HG02759 (cell line): Measurements from ENCODE around the gene CARMIL3.
"Not testable (repeated sequence)": the region's sequence is repeated elsewhere in the genome, so short reads cannot be mapped to it uniquely, and the experiment has no call there.

Experiments used
- ATAC-seq: cut with Tn5 transposase; IDR thresholded peaks from one replicate; pipeline ENCODE4 v1.9.1; 2021; ENCODE audit warnings: mild to moderate bottlenecking, moderate library complexity; ENCODE audit not compliant: unreplicated experiment

The CARMIL3 gene

GRCh38 chr14:24038686-24039085, 13.1 kb upstream of the CARMIL3 start:
- ATAC-seq, result no peak

- ATAC-seq, result no peak
Measured at GRCh38 chr14:24040692-24041091, 11.1 kb upstream of the CARMIL3 start.

DNA sequence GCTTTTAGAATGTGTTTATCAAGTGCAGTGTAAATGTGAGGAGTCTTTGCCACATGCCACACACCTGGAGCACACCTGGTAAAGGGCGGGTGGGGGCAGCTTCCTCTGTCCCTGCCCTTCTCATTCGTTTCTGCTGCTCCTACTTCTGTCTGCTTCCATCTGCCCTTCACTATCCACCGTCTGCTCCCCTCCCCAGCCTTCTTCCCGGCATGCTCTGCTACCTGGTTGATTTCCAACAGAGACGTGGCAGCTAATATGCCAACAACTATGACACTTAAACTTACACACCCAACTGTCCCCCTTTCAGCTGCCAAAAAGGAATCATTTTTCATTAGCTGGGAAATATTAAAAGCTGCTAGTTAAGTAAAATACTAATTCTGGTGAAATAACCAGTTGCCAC, 9.1 kb upstream of the CARMIL3 start:
- ATAC-seq, result no peak

DNA sequence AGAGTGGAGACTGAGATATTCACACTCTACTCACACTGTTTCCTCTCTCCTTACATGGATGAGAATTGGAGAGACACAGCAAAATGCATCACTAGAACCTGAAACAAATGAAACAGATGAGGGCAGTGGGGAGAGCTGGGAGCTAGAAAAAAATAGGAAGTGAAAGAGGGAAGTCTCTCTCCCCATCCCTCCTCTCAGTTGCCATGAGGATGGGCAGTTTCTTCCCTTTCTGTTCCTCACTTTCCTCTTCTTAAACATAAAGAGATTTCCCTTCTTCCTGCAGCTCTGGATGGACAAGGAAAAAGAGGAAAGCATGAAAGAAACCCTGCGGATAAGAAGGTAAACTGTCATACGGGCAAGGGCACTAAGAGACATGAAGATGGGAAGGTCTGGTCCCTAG, 2.8 kb upstream of the CARMIL3 start:
- ATAC-seq, result not testable (repeated sequence)

DNA sequence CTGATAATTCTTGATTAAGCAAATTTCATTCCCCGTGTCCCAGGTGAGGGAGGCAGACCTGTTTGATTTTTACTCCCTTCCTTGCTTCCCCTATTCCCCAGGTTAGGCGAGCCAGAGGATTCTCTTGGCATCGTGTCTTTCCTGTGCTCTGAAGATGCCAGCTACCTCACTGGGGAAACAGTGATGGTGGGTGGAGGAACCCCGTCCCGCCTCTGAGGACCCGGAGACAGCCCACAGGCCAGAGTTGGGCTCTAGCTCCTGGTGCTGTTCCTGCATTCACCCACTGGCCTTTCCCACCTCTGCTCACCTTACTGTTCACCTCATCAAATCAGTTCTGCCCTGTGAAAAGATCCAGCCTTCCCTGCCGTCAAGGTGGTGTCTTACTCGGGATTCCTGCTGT, 1.1 kb upstream of the CARMIL3 start:
- ATAC-seq, result not testable (repeated sequence)

- ATAC-seq, result peak; percentile 28
Measured at GRCh38 chr14:24051176-24051788, 527 bp upstream of the CARMIL3 start.

GRCh38 chr14:24052656-24053547, 1.1 kb downstream of the CARMIL3 start:
- ATAC-seq, result no peak

DNA sequence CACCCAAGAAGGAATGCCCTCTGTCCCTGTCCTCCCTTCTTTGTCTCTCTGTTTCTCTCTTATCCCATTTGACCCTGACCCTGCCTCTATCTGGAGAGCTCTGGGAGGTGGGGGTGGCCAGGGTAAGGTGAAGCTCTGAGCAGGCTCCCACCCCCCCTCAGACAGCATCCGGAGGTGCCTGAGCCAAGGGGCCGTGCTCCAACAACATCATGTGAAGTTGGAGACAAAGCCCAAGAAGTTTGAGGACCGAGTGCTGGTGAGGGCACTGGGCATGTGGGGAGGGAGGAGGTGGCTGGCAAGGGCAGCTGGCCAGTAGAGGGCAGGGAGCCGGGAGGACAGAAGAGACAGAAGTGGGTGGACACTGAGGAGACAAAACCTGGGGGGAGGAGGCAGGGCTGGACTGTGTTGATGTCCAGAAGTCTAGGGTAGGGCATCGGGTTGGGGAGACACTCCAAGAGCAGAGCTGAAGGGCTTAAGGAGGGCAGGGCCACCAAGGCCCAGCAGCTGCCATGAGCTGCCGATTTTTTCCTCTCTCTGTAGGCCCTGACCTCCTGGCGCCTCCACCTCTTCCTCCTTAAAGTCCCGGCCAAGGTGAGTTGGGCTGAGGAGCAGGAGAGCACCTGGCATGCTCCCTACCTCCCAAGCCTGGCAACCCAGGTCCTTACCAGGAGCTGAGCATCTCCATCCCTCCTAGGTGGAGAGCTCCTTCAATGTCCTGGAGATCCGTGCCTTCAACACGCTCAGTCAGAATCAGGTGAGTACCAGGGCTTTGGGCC, 1.9 kb downstream of the CARMIL3 start:
- ATAC-seq, result no peak

GRCh38 chr14:24054324-24054641, 2.5 kb downstream of the CARMIL3 start:
- no peak for ATAC-seq

DNA sequence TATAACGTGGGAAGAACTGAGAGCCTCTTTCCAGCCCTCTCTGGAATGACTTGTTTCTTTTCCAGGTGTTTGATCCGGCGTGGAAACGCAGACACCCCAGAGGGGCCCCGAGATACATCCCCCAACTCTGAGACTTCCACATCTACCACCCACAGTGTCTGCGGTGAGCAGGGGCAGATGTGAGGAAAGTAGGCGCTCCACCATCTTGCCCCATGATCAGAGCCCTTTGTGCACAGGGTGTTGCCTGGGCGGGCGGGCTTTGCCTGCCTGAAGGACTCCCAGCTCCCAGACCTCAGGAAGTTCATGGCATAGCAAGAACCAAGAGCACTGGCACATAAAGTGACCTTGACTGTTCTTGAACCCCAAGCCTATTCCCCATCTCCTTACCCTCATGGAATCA, 2.8 kb downstream of the CARMIL3 start:
- ATAC-seq, result no peak

DNA sequence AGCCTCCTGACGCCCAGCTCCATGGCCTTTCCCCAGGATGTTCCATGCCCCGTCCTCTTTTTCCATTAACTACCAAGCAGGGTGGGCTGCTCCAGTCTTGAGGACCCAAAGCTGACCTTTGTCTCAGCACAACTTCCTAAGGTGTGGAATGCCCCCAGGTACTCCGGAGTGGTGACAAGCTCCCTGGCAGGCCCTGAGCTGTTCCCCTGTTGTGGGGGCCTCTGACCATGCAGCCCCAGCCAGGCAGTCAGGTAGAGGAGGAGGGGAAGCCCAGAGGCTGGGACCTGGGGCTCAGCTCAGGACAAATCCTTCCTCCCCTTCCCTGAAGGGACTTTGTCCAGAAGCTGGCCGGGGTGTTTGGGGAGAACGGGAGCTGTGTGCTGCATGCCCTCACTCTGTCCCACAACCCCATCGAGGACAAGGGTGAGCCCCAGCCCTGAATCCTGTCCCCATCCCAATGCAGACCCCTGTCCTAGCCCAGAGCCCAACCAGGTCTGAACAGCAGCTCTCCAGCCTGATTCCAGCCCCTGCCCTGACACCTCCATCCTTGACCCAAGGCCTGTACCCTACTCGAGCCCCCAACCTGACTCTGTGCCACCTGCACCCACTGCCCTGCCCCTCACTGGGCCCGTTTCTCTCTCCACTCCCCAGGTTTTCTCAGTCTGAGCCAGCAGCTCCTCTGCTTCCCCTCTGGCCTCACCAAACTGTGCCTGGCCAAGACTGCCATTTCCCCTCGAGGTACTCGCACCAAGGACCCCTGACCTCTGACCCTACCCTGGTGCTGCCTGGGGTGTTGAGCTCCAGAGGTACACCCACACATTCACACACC, 4.4 kb downstream of the CARMIL3 start:
- no peak for ATAC-seq

DNA sequence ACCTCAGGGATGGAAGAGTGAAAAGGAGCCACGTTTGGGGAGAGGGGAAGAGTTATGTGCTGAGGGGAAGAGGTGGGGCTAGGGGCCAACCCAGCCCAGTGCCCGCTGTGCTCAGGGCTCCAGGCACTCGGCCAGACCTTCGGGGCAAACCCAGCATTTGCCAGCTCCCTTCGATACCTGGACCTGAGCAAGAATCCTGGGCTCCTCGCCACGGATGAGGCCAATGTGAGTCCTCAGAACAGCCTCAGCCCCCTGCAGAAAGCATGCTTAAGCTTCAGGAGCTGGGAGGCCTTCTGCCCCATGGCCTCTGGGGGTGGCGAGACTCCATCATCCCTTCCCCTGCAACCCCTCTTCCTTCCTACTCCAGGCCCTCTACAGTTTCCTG, 5.0 kb downstream of the CARMIL3 start:
- ATAC-seq, result no peak

- ATAC-seq, result no peak
Measured at GRCh38 chr14:24057271-24057670, 5.5 kb downstream of the CARMIL3 start.

DNA sequence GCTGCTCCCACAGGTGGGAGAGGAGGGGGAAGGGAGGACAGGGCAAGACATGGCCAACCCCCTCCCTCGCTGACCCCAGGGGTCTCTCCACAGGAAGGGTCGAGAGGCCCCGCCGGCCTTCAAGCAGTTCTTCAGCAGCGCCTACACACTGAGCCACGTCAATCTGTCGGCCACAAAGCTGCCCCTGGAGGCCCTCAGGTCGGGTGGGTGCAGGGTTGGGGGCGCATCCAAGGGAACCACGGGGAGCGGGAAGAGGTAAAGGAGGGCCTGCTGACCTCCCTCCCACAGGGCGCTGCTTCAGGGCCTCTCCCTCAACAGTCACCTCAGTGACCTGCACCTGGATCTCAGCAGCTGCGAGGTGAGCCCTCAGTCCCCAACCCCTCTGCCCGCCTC, 6.1 kb downstream of the CARMIL3 start:
- no peak for ATAC-seq

GRCh38 chr14:24058260-24058950, 6.6 kb downstream of the CARMIL3 start:
- ATAC-seq, result no peak

DNA sequence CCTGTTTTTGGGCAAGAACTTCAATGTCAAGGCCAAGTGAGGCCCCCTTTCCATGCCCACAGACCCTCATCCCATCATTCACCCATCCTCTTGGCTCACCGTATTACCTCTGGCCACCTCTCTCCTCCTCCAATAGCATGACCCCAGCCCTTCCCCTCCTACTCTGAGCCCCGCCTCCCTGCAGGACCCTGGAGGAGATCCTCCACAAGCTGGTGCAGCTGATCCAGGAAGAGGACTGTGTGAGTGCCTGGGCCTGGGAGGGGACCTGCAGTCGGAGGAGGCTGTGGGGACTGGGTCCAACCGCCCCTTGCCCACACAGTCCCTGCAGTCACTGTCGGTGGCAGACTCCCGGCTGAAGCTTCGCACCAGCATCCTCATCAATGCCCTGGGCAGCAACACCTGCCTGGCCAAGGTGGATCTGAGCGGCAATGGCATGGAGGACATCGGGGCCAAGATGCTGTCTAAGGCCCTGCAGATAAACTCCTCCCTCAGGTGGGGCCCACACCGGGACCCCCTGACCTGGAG, 7.2 kb downstream of the CARMIL3 start:
- no peak for ATAC-seq

- ATAC-seq, result no peak
Measured at GRCh38 chr14:24059841-24060388, 8.1 kb downstream of the CARMIL3 start.

DNA sequence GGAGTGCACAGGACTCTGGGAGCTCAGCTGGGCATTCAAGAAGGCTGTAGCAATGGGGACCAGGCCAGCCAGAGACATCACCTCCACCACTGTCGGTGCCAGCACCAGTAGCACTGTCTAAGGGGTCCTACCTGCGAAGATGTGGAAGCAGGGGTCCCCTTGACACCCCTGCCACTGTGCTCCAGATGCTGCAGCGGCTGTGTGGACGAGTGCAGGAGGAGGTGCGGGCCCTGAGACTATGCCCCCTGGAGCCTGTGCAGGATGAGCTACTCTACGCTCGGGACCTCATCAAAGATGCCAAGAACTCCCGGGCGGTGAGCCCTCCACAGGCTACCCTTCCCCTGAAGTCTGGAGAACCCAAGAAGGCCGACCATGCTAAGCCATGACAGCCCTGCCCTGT, 8.6 kb downstream of the CARMIL3 start:
- no peak for ATAC-seq

DNA sequence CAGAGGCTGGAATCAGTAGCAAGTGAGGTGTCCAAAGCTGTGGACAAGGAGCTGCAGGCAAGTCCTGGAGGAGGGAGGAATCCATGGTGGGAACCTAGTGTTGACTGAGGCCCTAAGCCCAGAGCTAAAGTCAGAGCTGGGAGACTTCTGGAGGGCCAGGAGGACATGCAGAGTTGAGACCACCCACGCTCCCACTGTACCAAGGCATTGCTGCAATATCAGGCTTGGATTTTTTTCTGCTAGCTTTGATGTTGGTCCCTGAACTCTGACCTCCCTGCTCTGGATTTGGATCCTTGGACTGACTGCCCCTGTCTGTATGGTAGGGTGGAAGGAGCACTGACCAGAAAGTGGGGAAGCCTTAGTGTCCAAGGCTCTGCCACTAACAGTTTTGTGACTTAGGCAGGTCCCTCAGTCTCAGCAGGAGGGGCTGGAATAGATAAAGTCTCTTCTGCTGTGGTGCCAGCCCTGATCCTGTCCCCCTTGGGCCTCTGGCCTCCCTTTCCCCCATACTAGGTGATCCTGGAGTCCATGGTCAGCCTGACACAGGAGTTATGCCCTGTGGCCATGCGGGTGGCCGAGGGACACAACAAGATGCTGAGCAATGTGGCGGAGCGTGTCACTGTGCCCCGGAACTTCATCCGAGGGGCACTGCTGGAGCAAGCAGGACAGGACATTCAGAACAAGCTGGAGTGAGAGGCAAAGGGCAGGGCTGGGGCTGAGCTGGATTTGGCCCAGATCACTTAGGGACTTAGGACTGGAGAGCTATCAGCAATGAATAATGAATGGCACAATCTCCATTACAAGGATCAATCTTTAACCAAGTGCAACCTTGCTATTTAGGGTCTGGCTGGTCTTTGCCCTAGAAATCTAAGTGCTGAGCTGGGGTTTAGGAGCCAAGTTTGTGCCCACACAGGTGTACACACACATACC, 9.4 kb downstream of the CARMIL3 start:
- ATAC-seq, result no peak
